K562 (cell line): Measurements from ENCODE around the gene DUSP9. TPM values are rescaled to one million over a fixed set of nuclear protein-coding genes. Genes with fewer than 3 reads are reported as not detected.
"Not testable (repeated sequence)": the region's sequence is repeated elsewhere in the genome, so short reads cannot be mapped to it uniquely, and the experiment has no call there.

Source experiments
- ATAC-seq: fragments of 200-7000 bp; cut with Tn5 transposase; 3 replicates; pipeline ENCODE4 v1.9.1; 2020; ENCODE audit warnings: moderate library complexity
- BruUV-seq: library from RNA; stranded (reverse); fragments of 400-500 nt; replicated peaks from 2 replicates; lab custom pipeline; 2021; lab: Mats Ljungman, UMichigan
- CTCF ChIA-PET: fragments of 300-600 bp; formaldehyde crosslinking; extraction: SDS; loops from one replicate; lab custom pipeline; 2021; ENCODE audit warnings: low intra/inter-chr PET ratio; lab: Yijun Ruan, JAX
- POLR2A ChIA-PET: fragments of 300-600, 350-650 bp; sonication (Branson Sonifier 250); formaldehyde crosslinking; extraction: SDS; loops from one replicate; lab custom pipeline; 2021; ENCODE audit warnings: antibody characterized with exemption, inconsistent platforms; lab: Yijun Ruan, JAX
- DNase-seq, 4 experiments: peaks; one replicate each; pipeline versions ENCODE4 v3.0.0 to v3.0.0-alpha.2; 2011 to 2018; ENCODE audit warnings: low spot score in 3 of 4, mixed read lengths in 3 of 4; ENCODE audit errors: extremely low read depth in 1 of 4
- FAIRE-seq: peaks from 2 replicates; lab custom pipeline; 2011; peaks lifted over from hg19 to GRCh38; lab: Jason Lieb, UNC
- H2AFZ ChIP-seq: 2 replicates; pipeline ENCODE4 v1.6.0; 2011; ENCODE audit warnings: low read depth, low read length, control low read depth, inconsistent platforms
- H3K27ac ChIP-seq: fragments of 200-600 bp; 3 replicates; pipeline ENCODE4 v1.8.0; 2011; ENCODE audit warnings: low read depth, mild to moderate bottlenecking, control low read depth, inconsistent platforms, low read length, moderate library complexity, mixed read lengths; ENCODE audit errors: extremely low read depth
- H3K27me3 ChIP-seq, 2 experiments: fragments of 300-600 bp in 1 of 2; 2 replicates in 1 of 2; 3 replicates in 1 of 2; pipeline versions ENCODE4 v1.6.0 to v1.8.0; 2011; ENCODE audit warnings: inconsistent platforms in 2 of 2, low read length in 2 of 2, mild to moderate bottlenecking in 1 of 2, mixed read lengths in 1 of 2, moderate library complexity in 1 of 2; ENCODE audit not compliant: control insufficient read depth in 2 of 2, insufficient read depth in 2 of 2
- H3K36me3 ChIP-seq: fragments of 300-600 bp; 3 replicates; pipeline ENCODE4 v1.8.0; 2011; ENCODE audit warnings: mild to moderate bottlenecking, low read length, inconsistent platforms; ENCODE audit not compliant: control insufficient read depth, insufficient read depth
- H3K4me1 ChIP-seq, 2 experiments: fragments of 200-600 bp in 1 of 2; replicated peaks in 1 of 2; 2 replicates in 1 of 2; 3 replicates in 1 of 2; pipeline versions ENCODE4 v1.5.1 to v1.8.0; 2011; ENCODE audit warnings: inconsistent platforms in 2 of 2, low read length in 2 of 2, mild to moderate bottlenecking in 1 of 2, mixed read lengths in 1 of 2, moderate library complexity in 1 of 2; ENCODE audit not compliant: control insufficient read depth in 2 of 2, insufficient read depth in 2 of 2
- H3K4me2 ChIP-seq: 2 replicates; pipeline ENCODE4 v1.6.1; 2011; ENCODE audit warnings: low read length, control low read depth, inconsistent platforms, mixed read lengths; ENCODE audit not compliant: insufficient read depth
- H3K4me3 ChIP-seq: fragments of 200-600 bp; sonication (generic), shearing (Covaris generic); 2 replicates; pipeline ENCODE4 v1.5.1; 2016; ENCODE audit warnings: control low read depth, inconsistent platforms
- H3K79me2 ChIP-seq: fragments of 200-600 bp; 3 replicates; pipeline ENCODE4 v1.8.0; 2011; ENCODE audit warnings: low read length, inconsistent platforms; ENCODE audit not compliant: control insufficient read depth, insufficient read depth
- H3K9ac ChIP-seq, 2 experiments: 2 replicates each; pipeline versions ENCODE4 v1.6.0 to v1.6.1; 2011; ENCODE audit warnings: low read depth in 2 of 2, low read length in 2 of 2, control low read depth in 1 of 2, inconsistent platforms in 1 of 2, mild to moderate bottlenecking in 1 of 2, mixed read lengths in 1 of 2; ENCODE audit not compliant: insufficient read depth in 1 of 2
- H3K9me1 ChIP-seq: one replicate; pipeline ENCODE4 v1.6.0; 2011; ENCODE audit warnings: inconsistent platforms, mild to moderate bottlenecking, low read length, moderate library complexity; ENCODE audit not compliant: control insufficient read depth, insufficient read depth
- H3K9me3 ChIP-seq: replicated peaks from 2 replicates; pipeline ENCODE4 v1.5.1; 2011; ENCODE audit warnings: low read depth, low read length, inconsistent platforms; ENCODE audit not compliant: control insufficient read depth, insufficient read depth
- H4K20me1 ChIP-seq: replicated peaks from 2 replicates; pipeline ENCODE4 v1.6.1; 2011; ENCODE audit warnings: low read length, inconsistent platforms, mixed read lengths; ENCODE audit not compliant: control insufficient read depth, insufficient read depth
- CREBBP ChIP-seq: IDR thresholded peaks from one replicate; pipeline ENCODE4 v1.6.1; 2012; ENCODE audit warnings: low read depth, mild to moderate bottlenecking, control low read depth, inconsistent platforms, low read length
- FOXK2 ChIP-seq, 2 experiments: fragments of 450-650 bp; IDR thresholded peaks in 1 of 2; conservative IDR thresholded peaks in 1 of 2; 2 replicates each; pipeline ENCODE4 v1.6.1; 2016; ENCODE audit warnings: low read depth in 2 of 2, mild to moderate bottlenecking in 1 of 2
- POLR2G ChIP-seq: fragments of 200-400 bp; formaldehyde crosslinking; IDR thresholded peaks from 2 replicates; pipeline ENCODE4 v1.6.1; 2017; ENCODE audit warnings: low read depth, mild to moderate bottlenecking, antibody characterized with exemption, low read length, moderate library complexity
- RBBP5 ChIP-seq: fragments of 200-600 bp; sonication (generic); IDR thresholded peaks from 2 replicates; pipeline ENCODE4 v1.6.1; 2012; ENCODE audit warnings: borderline replicate concordance, mild to moderate bottlenecking, low read length, control low read depth, inconsistent platforms; ENCODE audit not compliant: insufficient read depth, poor library complexity, severe bottlenecking
- RBFOX2 ChIP-seq: fragments of 200-400 bp; formaldehyde crosslinking; IDR thresholded peaks from 2 replicates; pipeline ENCODE4 v1.6.1; 2017; ENCODE audit warnings: low read depth, mild to moderate bottlenecking, low read length, moderate library complexity
- TAF15 ChIP-seq: fragments of 200-400 bp; formaldehyde crosslinking; IDR thresholded peaks from 2 replicates; pipeline ENCODE4 v1.6.1; 2017; ENCODE audit warnings: mild to moderate bottlenecking, low read depth, low read length, moderate library complexity
- WGBS: fragments of 100-300 bp; shearing (Covaris generic); methylation state at CpG from one replicate; pipeline ENCODE4 v1.1.6; 2016; ENCODE audit warnings: low coverage, mixed read lengths; ENCODE audit not compliant: insufficient coverage; ENCODE audit errors: missing lambda C conversion rate; 5-methylcytosine and 5-hydroxymethylcytosine counted together
- in situ Hi-C: fragments of 300-500 bp; cut with MboI; formaldehyde crosslinking; loops from 4 replicates; pipeline ENCODE4 v1.15.0; 2018; ENCODE audit warnings: inconsistent platforms, mixed read lengths
- intact Hi-C: fragments of 100-400 bp; cut with micrococcal nuclease; formaldehyde crosslinking; loops from 2 replicates; pipeline ENCODE4 v1.14.2; 2022
- polyA plus RNA-seq, 8 experiments: library from polyadenylated mRNA; depleted of rRNA in 4 of 8; stranded (reverse) in 5 of 8; unstranded in 3 of 8; fragments of >200 nt; fragmentation: Nextera tagmentation in 2 of 8; fragmentation: Illumina TruSeq in 1 of 8; extraction: Ambion mirVana in 2 of 8; extraction: Trizol in 1 of 8; gene quantifications; 2 replicates each; pipeline versions ENCODE4 v1.2.1 to v1.2.3, GENCODE V29; 2011 to 2014; ENCODE audit warnings: inconsistent platforms in 1 of 8, missing spikeins in 1 of 8
- total RNA-seq, 7 experiments: library from RNA; depleted of rRNA in 6 of 7; stranded (reverse); fragments of >200 nt in 6 of 7; fragmentation: Illumina TruSeq in 2 of 7; extraction: Trizol in 2 of 7; gene quantifications; 2 replicates each; pipeline versions ENCODE4 v1.2.1 to v1.2.3, GENCODE V29; 2011 to 2021; ENCODE audit warnings: low replicate concordance in 1 of 7

The DUSP9 gene
- total and polyA plus RNA-seq, 9 of the 15 experiments (the other 6 are each of a cell fraction or from before 2014, with no cell fraction given), result 0.11 to 14.1 (median 5.5) TPM

DNA sequence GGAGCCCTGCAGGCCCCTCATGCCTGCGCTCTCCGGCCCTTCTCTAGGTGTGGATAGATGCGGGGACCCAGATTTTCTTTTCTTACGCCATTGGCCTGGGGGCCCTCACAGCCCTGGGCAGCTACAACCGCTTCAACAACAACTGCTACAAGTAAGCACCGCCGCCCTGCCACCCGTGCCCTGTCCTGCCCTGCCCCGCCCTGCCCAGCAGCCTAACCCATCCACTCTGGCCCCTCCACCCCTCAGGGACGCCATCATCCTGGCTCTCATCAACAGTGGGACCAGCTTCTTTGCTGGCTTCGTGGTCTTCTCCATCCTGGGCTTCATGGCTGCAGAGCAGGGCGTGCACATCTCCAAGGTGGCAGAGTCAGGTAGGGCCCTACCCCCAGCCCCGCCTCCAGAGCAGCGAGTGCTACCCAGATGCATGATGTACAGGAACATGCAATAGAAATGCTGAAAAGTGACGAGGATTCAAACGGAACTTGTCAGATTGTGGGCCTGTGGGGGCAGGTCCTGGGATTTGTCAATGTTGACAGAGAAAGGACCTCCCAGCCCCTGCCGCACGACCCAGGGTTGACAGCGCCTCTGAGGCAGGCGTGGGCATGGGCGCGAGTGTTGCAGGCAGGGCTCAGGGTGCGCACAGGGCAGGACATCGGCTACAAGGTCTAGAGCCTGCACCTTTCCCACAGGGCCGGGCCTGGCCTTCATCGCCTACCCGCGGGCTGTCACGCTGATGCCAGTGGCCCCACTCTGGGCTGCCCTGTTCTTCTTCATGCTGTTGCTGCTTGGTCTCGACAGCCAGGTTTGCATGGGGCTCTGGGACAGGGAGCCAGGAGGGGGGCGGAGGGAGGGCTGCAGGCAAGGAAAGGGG is 46.4 kb downstream of the DUSP9 start (continued):
- TF ChIP-seq RBBP5, result no peak
- TF ChIP-seq TAF15, result no peak
- no peak for TF ChIP-seq CREBBP
- no peak for TF ChIP-seq FOXK2 (conservative IDR thresholded peaks at IDR 0.05 in 1 of 2, IDR thresholded peaks at IDR 0.05 in 1 of 2; ENCODE audit: low read depth in 2 of 2)

DNA sequence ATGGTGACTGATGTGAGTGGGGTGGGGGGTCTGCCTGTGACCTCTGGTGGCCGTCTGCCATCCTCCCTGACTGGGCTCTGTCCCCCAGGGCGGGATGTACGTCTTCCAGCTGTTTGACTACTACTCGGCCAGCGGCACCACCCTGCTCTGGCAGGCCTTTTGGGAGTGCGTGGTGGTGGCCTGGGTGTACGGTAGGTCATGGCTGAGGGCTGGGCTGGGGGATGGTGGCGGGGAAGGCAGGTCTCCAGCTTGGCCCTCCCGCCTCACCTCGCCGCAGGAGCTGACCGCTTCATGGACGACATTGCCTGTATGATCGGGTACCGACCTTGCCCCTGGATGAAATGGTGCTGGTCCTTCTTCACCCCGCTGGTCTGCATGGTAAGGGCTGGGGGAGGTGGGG is 47.3 kb downstream of the DUSP9 start:
- H3K9me3 ChIP-seq, in situ Hi-C loops, H3K4me2 ChIP-seq, H3K4me3 ChIP-seq, H3K27ac ChIP-seq, BruUV-seq, H2AFZ ChIP-seq, DNase-seq, POLR2A ChIA-PET, FAIRE-seq, CTCF ChIA-PET, intact Hi-C loops, H3K9ac ChIP-seq, ATAC-seq, H3K27me3 ChIP-seq, H3K9me1 ChIP-seq: not testable (repeated sequence)
- WGBS, result 90% methylated on average over 14 of the region's 16 CpGs
- 0 out of 2 replicates have a peak, but pooled peaks have one; percentile 30 for TF ChIP-seq RBFOX2
- 0 out of 2 replicates have a peak, but pooled peaks have one; percentile 8 for TF ChIP-seq POLR2G
- Histone ChIP-seq H3K4me1 (peaks cover 5 to 63% of the 10 kb centered on the region in 2 experiments; a peak in 4 of 5 replicates), H4K20me1 (peaks cover 13% of the 10 kb centered on the region), H3K36me3 (peaks cover 70% of the 10 kb centered on the region; the same call in 1 of the 3 replicates), H3K79me2 (peaks cover 30% of the 10 kb centered on the region)
